HG03045 (cell line): ENCODE data around the gene SRSF11.
A peak's percentile ranks its signal among the peaks of the same experiment; 100 is the strongest.
"Not testable (repeated sequence)": the region's sequence is repeated elsewhere in the genome, so short reads cannot be mapped to it uniquely, and the experiment has no call there.

ENCODE experiments used
- ATAC-seq: cut with Tn5 transposase; IDR thresholded peaks from one replicate; pipeline ENCODE4 v1.9.1; 2021; ENCODE audit warnings: mild to moderate bottlenecking, moderate library complexity; ENCODE audit not compliant: unreplicated experiment

Gene SRSF11, protein sequence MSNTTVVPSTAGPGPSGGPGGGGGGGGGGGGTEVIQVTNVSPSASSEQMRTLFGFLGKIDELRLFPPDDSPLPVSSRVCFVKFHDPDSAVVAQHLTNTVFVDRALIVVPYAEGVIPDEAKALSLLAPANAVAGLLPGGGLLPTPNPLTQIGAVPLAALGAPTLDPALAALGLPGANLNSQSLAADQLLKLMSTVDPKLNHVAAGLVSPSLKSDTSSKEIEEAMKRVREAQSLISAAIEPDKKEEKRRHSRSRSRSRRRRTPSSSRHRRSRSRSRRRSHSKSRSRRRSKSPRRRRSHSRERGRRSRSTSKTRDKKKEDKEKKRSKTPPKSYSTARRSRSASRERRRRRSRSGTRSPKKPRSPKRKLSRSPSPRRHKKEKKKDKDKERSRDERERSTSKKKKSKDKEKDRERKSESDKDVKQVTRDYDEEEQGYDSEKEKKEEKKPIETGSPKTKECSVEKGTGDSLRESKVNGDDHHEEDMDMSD

DNA sequence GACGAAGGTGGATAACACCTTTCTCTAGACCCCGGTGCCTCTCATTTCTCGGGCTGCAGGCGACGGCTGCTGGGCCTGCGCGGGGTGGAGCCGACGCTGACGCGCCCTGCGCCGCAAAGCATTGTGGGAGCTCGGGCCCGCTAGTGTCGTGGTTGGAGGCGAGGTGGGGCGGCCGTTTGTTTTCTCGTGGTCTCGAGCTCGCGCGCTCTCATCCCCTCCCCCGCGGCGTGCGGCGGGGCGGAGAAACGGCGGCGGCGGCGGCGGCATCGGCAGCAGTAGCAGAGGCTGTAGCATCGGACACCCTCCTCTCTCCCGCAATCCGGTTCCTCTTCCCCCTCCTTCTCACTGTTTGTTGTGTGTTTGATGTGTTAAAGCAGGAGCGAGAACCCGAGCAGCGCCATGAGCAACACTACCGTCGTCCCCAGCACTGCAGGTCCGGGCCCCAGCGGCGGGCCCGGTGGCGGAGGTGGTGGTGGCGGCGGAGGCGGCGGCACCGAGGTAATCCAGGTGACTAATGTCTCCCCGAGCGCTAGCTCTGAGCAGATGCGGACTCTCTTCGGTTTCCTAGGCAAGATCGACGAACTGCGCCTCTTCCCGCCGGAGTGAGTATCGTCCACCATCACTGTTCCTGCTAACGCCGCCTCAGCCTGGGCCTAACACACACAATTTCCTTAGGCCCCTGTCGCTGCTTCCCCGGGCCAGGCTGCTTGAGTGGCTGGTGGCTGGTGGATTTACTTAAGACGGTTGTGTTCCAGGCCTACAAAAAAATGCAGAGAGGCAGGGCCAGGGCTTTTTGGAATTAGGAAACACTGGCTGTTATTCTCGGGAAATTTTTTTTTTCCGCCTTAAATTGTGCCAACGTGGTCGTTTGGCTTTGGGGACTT, at the start of gene SRSF11:
TSS of gene SRSF11 (plus strand) at position 143 of the 884 bp plus-strand sequence. CDS start at position 400, 257 bp downstream.
- ATAC-seq, result peak; percentile 97

DNA sequence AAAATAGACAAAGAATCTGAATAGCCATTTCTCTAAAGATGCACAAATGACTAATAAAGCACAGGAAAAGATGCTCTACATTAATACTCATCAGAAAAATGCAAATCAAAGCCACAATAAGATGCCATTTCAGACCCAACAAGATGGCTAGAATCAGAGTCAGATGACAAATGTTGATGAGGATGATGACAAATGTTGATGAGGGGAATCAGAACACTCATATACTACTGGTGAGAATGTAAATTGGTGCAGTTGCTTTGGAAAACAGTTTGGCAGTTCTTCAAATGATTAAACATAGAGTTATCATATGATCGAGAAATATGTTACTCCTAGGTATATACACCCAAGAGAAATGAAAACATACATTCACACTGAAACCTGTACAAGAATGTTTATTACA, 49.7 kb upstream of the SRSF11 start:
- ATAC-seq, result no peak

DNA sequence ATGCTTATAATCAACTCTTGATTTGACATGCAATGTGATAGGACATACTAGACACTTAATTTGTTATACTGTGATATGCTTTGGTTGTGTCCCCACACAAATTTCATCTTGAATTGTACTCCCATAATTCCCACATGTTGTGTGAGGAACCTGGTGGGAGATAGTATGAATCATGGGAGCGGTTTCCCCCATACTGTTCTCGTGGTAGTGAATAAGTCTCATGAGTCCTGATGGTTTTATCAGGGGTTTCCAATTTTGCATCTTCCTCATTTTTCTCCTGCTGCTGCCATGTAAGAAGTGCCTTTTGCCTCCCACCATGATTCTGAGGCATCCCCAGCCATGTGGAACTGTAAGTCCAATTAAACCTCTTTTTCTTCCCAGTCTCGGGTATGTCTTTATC, 36.0 kb upstream of the SRSF11 start:
- not testable (repeated sequence) for ATAC-seq

DNA sequence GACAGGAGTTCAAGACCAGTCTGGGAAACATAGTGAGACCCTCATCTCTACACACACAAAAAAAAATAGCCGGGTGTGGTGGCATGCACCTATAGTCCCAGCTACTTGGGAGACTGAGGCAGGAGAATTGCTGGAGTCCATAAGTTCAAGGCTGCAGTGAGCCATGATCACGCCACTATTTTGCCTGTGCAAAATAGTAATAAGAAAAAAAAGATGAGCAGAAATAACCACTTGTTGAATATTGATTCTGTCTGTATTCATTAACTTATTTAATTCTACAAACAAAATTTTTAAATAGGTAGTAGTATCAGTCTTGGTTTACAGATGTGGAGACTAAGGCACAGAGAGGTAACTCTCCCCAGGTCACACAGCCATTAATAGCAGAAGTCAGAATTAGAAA, 32.7 kb upstream of the SRSF11 start:
- ATAC-seq, result no peak

DNA sequence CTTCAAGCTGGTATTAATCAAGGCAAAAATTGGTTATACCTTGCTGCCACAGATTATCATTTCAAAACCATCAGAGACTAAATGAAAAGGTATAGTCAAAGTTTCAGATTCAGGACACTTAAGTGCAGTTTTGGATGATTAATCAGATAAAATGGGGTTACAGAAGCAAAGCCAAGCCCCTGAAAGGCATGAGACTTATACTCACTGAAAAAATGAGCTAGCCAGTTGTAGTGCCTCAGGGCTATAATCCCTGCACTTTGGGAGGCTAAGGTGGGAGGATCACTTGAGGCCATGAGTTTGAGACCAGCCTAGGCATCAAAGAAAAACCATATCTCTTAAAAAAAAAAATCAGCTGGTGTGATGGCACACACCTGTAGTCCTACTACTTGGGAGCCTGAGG, 31.0 kb upstream of the SRSF11 start:
- ATAC-seq, result no peak

DNA sequence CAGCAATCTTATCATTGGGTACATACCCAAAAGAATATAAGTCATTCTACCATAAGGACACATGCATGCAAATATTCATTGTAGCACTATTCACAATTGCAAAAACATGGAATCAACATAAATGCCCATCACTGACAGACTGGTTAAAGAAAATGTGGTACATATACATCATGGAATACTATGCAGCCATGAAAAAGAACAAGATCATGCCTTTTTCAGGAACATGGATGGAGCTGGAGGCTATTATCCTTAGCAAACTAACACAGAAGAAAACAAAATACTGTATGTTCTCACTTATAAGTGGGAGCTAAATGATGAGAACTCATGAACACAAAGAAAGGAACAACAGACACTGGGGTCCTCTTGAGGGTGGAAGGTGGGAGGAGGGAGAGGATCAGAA, 28.7 kb upstream of the SRSF11 start:
- ATAC-seq, result not testable (repeated sequence)

DNA sequence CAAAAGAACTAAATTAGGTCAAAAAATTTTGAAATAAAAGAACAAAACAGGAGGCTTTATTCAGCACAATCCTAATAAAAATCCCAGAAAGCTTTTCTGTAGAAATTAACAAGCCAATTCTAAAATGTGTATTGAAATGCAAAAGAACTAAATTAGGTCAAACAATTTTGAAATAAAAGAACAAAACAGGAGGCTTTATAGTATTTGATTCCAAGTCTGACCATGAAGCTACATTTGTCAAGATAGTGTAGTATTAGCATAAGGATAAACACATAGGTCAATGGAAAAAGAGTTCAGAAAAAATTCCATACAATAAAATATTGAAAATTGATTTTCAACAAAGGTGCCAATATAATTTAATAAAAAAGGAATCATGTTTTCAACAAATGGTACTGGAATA, 26.6 kb upstream of the SRSF11 start:
- ATAC-seq, result no peak

DNA sequence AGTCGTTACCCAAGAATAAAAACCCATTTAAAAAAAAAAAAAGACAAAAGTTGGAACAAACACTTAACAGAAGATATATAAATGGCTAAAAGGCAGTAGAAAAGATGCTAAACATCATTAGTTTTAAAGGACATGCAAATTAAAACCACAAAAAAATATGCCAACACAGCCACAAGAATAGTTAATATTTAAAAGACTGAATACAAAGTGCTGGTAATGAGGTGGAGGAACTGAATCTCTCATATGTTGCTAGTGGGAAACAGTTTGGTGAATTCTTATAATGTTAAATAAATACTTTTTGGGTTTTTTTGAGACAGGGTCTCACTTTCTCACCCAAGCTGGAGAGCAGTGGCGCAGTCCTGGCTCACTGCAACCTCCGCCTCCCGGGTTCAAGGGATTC, 25.8 kb upstream of the SRSF11 start:
- no peak for ATAC-seq

DNA sequence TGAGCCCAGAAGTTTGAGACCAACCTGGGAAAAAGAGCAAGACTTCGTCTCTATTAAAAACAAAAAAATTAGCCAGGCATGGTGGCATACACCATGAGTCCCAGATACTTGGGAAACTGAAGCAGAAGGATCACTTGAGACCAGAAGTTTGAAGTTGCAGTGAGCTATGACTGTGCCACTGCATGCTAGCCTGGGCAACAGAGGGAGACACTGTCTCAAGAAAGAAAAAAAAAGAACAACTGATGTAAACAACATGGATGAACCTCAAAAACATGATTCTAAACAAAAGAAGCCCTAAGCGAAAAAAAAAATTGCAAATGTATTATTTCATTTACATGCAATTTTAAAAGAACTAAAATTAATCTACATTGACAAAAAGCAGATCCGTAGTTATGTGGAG, 24.8 kb upstream of the SRSF11 start:
- no peak for ATAC-seq

DNA sequence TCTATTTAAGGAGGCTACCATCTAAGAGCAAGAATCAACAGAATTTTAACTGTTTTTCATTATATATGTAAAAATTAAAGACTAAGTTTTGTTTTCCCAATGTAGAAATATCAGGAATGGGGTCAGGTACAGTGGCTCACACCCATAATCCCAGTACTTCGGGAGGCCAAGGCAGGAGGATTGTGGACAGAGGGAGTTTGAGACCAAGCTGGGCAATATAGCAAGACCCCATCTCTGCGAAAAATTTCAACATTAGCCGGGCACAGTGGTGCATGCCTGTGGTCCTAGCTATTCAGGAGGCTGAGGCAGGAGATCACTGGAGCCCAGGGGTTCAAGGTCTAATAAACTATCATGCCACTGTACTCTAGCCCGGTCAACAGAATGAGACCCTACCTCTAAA, 21.1 kb upstream of the SRSF11 start:
- no peak for ATAC-seq

DNA sequence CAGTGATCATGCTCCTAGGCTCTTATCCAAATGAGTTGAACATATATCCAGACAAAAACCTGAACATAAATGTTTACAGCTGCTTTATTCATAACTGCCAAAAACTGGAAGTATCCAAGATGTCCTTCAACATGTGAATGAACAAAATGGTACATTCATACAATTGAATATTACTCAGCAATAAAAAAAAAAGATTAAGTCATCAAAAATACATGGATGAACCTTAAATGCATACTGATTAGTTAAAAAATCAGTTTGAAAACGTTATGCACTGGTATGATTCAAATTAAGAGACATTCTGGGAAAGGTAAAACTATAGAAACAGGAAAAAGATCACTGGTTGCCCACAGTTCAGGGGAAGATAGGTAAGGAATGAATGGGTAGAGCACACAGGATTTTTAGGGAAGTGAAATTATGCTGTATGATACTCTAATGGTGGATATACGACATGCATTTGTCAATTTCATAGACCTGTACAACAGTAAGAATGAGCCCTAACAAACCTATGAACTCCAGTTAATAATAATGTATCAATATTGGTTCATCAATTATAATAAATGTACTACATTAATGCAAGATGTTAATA, 18.9 kb upstream of the SRSF11 start:
- ATAC-seq, result no peak

DNA sequence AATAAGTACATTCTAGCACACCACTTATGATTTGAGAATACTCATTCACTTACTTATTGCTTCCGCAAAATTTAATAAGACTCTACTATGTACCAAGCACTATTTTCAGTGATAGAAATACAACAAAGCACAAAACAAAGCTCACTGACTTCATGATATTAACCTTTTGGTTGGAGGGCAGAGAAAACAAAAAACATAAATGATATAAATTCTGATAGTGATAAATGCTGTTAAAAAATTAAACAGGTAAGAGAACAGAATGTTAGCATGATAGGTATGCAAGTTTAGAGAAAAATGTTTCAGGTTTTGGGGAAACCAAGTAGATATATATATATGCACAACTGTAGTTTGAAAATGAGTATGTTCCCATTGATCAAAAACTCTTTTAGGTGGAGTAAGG, 17.0 kb upstream of the SRSF11 start:
- no peak for ATAC-seq

DNA sequence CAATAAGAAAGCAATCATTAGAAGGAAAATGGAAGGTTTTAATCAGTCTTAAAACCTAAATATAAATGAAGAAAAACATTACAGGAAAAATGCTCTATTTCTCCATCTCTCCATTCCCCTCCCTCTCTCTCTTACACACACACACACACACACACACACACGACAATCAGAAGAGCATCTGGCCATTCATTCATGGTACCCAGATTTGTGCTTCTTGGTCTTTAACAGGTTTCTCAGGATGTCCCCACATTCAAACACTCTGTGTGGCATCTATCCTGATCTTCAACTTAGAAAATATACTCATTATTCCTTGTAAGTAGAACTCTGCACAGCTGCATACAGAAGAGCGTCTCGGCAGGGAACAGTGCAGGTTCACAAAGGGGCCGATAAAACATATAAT, 16.6 kb upstream of the SRSF11 start:
- ATAC-seq, result no peak

DNA sequence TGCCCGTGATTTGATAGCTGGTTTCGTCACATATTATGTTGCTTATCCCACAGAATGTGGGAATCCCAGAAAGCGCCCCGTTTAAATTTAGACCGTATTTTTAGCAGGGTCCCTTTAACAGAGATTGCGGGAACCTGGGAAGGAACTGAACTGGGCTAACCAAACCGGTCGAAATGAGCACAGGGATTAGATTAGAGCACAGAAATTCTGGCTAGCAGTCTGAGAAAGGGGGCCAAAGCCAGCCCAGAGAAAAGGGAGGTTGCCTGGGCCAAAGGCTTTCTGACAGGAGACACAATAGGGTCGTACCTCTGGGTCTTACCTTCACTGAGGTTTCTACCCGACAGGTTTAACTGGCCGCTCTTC, 16.1 kb upstream of the SRSF11 start:
- no peak for ATAC-seq

DNA sequence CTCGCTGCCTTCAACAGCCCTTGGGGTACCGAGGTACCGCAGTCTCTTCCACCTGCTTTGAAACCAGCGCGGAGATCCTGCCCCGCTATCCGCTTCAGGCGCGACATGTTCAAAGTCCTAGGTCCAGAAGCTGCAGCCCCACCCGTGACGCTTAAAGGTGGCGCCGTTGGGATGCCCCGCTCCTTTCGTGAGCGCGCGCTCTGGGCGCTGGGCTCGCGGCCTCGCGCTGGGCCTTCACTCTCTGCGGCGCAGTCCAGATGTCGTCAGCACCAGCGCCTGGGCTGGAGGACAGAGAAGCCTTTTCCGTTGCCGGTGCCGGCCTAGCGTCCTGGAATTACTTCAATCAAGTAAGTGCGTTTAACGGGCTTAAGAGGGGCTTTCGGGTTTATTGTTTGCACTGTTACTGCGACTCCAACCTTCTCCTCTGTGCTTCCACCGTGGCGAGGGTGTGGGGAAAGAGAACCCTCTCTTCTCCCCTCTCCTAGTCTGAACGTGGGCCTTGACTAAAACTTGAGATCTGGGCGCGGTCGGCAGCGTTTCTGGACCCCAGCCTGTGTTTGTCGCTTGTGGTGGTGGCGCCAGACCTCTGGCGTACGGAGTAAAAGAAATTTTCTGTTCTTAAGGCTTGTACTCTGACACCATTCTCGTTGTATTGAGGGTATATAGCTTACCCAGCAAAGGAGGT, 15.6 kb upstream of the SRSF11 start, which contains the start of gene LRRC40:
TSS of gene LRRC40 (minus strand) at position 146 of the 685 bp plus-strand sequence. CDS start at position 107, 39 bp downstream.
- peak; percentile 88 for ATAC-seq

DNA sequence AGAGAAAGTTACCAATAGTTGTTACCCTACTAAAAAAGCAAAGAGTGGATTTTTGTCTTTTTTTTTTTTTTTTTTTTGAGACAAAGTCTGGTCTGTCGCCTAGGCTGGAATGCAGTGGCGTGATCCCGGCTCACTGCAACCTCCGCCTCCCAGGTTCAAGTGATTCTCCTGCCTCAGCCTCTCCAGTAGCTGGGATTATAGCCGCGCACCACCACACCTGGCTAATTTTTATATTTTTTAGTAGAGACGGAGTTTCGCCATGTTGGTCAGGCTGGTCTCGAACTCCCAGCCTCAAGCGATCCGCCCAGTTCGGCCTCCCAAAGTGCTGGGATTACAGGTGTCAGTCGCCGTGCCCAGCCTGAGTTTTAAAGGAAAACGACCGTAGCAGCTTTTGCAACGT, 14.3 kb upstream of the SRSF11 start:
- ATAC-seq, result not testable (repeated sequence)

DNA sequence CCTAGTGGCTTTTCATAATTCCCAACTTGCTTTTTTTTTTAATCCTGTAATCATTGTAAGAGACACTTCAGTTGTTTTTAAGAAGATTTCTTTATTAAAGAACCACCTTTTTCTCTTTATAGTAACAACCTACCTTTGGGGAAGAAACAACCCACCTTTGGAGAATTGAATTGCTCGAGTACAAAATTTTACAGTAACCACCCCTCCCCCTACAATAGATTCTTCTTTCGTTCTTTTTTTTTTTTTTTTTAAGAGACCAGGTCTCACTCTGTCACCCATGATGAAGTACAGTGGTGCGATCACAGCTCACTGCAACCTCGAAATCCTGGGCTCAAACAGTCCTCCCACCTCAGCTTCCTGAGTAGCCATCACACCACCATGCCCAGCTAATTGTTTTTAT, 13.7 kb upstream of the SRSF11 start:
- ATAC-seq, result no peak

DNA sequence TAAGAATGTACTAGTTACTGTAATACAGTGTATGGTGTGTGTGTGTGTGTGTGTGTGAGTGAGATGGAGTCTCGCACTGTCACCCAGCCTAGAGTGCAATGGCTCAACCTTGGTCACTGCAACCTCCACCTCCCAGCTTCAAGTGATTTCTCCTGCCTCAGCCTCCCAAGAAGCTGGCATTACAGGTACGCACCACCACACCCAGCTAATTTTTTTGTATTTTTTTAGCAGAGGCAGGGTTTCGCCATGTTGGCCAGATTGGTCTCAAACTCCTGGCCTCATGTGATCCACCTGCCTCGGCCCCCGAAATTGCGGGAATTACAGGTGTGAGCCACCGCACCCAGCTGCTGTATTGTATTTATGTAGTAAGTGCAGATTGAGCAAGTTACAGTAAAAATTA, 12.9 kb upstream of the SRSF11 start:
- no peak for ATAC-seq

DNA sequence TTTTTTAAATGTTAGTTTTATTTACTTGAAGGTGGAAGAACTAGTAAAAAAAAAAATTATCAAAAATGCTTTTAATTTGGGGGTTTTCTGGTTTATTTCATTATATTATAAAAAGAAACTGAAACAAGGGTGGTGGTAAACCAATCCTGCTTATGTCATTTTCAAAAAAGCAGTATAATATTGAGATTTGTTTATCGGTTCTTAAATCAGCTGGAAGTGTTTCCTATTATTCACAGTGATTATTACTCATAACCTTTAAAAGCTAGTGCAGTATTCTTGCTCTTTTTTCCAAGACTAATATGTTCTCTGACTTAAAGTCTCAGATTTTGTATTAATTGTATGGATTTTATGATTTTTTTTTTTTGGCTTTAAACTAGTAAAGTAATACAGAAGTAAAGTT, 10.4 kb upstream of the SRSF11 start:
- ATAC-seq, result no peak

DNA sequence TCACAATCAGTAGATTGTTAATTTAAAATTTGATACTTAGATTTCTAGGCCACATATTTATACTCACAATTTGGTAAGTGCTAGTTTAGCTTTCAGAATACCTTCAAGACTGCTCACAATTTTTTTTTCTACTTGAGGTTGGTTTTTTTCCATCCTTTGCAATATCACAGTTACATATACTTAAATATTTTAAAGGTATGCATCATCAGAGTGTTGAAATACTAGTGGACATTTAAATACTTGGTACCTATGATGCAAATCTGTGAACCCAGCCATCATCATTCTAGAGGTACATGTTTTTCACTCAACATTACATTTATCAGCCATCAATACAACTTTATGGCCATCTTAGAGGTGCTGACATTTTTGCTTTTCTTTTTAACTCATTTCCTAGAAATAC, 9.6 kb upstream of the SRSF11 start:
- no peak for ATAC-seq

DNA sequence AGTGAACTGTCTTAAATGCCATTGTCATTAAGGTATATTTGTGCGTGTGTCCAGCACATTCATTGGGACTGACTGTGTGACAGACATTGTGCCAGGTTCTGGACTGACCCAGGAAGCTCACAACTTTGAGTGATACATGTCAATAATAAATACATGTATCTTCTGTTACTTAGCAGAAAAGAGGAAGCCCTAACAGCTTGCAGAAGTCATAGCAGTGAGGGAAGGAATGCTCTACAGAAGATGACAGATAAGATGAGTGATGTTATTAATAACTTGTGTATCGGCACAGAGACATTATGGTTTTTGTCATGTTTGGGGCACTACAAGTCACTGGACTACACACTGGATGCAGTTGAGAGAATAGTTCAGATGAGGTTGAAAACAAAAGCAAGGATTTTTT, 1.2 kb upstream of the SRSF11 start:
- ATAC-seq, result no peak
